AG10803 (cell line): ENCODE measurements around the gene MRPS9.

Source experiments
- DNase-seq: peaks from one replicate; pipeline ENCODE4 v3.0.0; 2010; ENCODE audit warnings: low read depth
- H3K4me3 ChIP-seq: 2 replicates; pipeline ENCODE4 v1.5.1; 2011; ENCODE audit warnings: mild to moderate bottlenecking, low read length, control low read depth
- TF ChIP-seq, protein P1 (sequence below): conservative IDR thresholded peaks from 2 replicates; pipeline ENCODE4 v1.5.1; 2011; ENCODE audit warnings: mild to moderate bottlenecking, low read length, control low read depth, inconsistent platforms

MRPS9 gene

DNA sequence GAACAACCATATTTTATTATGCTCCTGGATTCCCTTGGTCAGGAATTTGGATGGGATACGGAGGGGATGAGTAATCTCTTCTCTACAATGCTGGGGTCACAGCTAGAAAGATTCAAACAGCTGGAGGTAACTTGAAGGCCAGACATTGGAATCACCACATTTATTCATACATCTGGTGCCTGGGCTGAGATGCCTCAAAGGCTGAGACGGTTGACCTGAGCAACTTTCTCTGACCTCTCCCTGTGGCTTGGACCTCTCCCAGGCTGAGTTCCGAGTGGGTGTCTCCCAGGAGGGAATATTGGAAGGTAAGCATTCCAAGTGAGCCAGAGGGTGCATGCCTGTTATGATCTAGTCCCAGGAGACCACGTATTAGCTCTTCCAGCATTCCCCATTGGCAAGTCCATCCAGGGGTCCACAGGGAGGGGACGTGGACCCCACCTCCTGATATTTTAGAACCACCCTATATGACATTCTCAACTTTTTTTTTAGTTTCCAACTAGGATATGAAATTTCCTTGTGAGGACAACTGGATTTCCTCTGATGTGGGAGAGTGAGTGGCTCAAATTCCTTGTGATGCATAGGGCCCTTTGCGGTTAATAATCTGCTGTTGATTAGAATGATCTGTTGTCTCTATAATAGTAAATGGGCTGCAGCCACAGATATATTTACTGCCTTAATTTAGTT is 101.8 kb downstream of the MRPS9 start:
- TF ChIP-seq, protein P1, sequence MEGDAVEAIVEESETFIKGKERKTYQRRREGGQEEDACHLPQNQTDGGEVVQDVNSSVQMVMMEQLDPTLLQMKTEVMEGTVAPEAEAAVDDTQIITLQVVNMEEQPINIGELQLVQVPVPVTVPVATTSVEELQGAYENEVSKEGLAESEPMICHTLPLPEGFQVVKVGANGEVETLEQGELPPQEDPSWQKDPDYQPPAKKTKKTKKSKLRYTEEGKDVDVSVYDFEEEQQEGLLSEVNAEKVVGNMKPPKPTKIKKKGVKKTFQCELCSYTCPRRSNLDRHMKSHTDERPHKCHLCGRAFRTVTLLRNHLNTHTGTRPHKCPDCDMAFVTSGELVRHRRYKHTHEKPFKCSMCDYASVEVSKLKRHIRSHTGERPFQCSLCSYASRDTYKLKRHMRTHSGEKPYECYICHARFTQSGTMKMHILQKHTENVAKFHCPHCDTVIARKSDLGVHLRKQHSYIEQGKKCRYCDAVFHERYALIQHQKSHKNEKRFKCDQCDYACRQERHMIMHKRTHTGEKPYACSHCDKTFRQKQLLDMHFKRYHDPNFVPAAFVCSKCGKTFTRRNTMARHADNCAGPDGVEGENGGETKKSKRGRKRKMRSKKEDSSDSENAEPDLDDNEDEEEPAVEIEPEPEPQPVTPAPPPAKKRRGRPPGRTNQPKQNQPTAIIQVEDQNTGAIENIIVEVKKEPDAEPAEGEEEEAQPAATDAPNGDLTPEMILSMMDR = no peak
- peak; percentile 48 for DNase-seq
- H3K4me3 ChIP-seq = no peak overlapping the region

DNA sequence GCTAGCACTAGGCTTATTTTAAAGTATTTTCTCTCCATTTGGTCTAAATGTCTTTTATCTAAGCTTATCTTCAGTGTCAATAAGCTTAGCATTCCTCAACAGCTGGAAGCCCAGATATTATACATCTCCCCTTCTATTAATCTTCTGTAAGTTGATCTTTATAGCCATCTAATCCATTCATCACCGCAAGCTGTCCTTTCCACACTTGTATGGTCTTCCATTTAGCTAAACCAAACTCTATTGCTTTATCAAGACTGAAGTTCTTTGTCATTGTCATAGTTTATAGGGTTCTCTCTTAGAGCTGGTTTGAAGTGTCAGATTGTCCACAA is 102.3 kb downstream of the MRPS9 start:
- TF ChIP-seq, protein P1 = no peak
- DNase-seq = no peak
- no peak overlapping the region for H3K4me3 ChIP-seq

DNA sequence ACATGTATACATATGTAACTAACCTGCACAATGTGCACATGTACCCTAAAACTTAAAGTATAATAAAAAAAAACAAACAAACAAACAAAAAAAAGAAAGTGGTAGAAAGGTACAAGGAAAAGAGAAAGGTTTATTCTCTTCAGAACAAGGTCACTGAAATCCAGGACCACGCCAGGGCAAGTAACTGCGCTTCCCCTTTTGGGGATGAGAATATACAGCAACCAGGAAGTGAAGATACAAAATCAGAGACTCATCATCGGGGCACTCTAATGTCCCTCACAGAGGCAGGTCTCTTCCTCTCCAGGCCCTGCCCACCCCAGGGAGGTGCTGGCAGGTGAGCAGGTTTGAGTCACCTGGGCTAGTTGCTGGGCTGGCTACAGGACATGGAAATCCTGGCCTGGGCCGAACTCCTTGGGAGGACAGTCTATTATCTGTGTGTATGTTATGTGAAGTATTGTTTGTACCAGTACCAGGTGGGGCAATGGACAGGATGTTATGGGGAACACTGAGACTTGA is 103.3 kb downstream of the MRPS9 start:
- TF ChIP-seq, protein P1 = no peak
- DNase-seq = no peak
- H3K4me3 ChIP-seq = no peak overlapping the region

DNA sequence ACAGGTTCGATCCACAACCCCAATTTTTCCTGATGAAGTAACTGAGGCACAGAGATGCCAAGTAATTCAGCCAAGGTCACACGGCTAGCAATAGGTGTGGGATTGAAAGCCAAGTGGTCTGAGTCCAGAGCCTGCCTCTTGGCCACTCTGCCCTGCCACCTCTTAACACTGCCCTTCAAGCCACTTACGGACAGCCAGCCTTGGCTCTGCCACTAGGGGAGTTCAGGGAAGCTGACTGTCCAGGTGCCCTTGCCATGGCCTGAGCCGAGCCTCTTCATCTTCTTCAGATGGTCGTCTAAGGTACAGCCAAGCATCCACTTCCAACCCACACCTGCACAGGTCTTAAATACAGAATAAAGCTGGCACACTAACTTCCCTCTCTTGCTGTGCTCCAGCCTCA is 104.4 kb downstream of the MRPS9 start:
- DNase-seq = no peak
- no peak overlapping the region for H3K4me3 ChIP-seq
- TF ChIP-seq, protein P1 = no peak

DNA sequence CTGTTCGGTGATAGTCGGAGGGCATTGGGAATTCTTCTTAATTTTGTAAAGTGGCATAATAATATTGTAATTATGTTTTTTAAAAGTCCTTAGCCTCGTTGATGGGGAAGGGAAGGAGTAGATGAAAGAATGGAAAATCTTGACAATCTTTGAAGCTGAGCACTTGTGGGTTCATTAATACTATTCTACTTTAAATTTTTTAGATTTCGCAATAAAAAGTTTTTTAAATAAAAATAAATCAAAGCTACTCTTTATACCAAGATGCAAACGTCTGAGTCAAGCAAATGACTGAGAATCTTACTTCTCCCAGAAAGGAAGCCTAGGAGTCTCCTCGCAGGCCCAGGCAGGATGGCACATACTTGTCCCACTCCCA is 105.2 kb downstream of the MRPS9 start:
- no peak for DNase-seq
- H3K4me3 ChIP-seq = no peak overlapping the region
- TF ChIP-seq, protein P1 = no peak

DNA sequence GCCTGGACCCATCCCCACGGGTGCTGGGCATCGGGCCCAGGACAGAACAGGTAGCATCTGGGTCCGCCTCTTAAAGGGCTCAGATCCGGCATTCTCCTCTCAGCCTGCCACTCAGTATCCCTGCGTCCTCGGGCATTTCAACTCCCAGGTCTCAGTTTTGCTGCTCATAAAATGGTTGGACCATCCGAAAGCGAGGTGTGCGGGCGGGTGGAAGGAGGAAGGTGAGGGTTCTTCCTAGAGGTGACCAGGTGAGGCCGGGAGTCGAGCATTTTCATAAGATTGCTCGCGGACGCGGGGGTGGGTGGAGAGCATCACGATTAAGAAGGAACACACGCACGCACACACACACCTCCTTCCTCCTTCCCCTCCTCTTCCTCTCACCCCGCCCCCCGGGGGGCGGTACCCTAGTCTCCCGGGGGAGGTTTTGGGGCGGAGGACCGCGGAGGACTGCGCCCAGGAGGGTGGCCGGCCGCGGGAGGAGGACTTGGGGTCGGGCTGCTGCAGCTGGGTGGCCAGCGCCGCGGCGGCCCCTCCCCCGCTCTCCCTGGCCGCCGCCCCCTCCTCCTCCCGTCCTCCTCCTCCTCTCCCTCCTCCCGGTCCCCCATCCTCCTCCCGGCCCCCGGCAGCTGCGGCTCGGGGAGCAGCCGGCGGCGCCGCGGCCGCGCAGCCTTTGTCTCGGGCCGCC is 105.7 kb downstream of the MRPS9 start:
- peak overlapping the region; percentile 12 for H3K4me3 ChIP-seq
- TF ChIP-seq, protein P1 = no peak
- DNase-seq = no peak
